GM18907 (cell line): ENCODE data around the gene KCP.

Source experiments
- ATAC-seq: cut with Tn5 transposase; IDR thresholded peaks from one replicate; pipeline ENCODE4 v1.9.1; 2021; ENCODE audit warnings: mild to moderate bottlenecking, moderate library complexity; ENCODE audit not compliant: unreplicated experiment

Gene KCP

DNA sequence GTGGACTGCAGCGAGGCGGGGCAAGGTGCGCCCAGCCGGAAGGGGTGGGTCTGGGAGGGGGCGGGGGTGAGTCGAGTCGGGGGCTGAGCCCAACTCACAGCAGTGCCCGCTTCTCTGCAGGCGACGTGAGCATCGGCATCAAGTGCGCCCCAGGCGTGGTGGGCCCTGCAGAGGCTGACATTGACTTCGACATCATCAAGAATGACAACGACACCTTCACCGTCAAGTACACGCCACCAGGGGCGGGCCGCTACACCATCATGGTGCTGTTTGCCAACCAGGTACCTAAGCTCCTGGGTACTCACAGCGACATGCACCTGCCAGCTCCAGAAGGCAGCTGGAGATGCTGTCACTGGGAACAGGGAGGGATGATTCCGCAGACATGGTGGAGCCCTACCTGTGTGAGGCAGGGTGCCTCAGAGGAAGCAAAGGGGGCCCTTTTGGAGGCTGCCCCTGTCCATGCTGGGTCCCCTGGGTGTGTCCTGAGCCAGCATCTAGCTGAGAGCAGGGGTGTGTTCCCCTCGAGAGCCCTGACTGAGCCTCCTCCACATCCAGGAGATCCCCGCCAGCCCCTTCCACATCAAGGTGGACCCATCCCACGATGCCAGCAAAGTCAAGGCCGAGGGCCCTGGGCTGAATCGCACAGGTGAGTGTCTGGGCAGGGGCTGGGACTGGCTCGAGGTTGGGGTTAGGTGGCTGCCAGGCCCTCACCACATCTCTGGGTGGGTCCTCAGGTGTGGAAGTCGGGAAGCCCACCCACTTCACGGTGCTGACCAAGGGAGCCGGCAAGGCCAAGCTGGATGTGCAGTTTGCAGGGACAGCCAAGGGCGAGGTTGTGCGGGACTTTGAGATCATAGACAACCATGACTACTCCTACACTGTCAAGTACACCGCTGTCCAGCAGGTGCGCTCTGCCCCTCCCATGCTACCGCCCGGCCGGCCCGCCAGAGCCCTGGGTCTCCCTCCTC, 67.6 kb downstream of the KCP start:
- ATAC-seq, result no peak

DNA sequence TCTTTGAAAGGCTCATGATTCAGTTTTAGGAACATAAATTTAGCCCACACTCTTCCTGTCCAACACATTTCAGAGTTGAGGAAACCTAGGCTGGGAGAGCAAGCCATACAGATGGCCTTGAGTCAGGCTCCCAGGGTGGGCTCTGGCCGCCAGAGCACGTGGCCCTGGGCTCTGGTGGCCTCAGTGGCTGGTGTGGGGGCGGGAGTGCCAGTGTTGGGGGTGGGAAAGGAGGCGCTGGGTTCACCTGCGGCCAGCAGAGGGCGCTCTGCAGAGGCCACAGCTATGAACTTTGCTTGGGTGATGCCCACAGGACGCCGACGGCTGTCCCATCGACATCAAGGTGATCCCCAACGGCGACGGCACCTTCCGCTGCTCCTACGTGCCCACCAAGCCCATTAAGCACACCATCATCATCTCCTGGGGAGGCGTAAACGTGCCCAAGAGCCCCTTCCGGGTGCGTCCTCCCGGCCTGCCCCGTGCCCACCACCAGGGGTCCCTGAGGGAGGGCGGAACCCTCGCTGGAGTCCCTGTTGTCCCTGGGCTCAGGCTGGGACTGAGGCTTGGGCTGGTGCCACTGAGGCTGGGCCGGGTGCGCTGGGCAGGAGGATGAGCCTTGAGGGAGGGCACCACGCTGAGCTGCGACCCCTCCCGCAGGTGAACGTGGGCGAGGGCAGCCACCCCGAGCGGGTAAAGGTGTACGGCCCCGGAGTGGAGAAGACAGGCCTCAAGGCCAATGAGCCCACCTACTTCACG, 68.4 kb downstream of the KCP start:
- ATAC-seq, result no peak

- ATAC-seq, result no peak
Measured at GRCh38 chr7:128841171-128841690, 69.3 kb downstream of the KCP start.

GRCh38 chr7:128840326-128841170, 70.0 kb downstream of the KCP start:
- no peak for ATAC-seq

DNA sequence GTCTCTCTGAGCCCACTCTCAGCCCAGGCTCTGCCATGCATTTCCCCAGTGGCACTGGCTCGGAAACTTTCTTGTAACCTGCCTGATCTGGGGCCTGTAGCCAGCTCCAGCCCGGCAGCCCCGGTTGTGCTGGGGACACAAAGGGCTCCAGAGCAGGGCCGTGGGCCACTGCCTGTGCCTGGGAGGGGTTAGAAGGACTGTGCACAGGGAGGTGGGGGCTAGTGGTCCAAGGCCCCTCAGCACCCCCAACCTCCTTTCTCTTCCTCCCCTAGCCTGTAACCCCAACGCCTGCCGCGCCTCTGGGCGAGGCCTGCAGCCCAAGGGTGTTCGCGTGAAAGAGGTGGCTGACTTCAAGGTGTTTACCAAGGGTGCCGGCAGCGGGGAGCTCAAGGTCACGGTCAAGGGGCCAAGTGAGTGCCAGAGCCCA, 70.7 kb downstream of the KCP start:
- no peak for ATAC-seq

- no peak for ATAC-seq
Measured at GRCh38 chr7:128838981-128839731, 71.4 kb downstream of the KCP start.

DNA sequence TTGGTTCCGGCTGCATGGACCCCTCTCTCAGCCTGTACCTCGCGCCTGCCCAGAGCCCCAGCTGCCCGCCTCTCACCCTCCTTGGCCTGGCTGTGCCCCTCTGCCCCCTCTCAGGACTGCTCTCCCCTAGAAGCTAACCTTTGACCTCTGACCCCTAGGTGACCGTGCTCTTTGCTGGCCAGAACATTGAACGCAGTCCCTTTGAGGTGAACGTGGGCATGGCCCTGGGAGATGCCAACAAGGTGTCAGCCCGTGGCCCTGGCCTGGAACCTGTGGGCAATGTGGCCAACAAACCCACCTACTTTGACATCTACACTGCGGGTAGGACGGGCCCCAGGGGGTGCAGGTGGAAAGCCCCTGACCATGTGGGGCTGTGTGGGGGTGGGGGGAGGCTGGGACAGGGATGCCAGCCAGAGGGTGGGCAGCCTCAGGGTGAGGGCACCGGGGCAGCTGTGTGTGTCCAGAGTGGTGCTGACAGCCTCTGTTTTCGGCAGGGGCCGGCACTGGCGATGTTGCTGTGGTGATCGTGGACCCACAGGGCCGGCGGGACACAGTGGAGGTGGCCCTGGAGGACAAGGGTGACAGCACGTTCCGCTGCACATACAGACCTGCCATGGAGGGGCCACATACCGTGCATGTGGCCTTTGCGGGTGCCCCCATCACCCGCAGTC, 72.3 kb downstream of the KCP start:
- no peak for ATAC-seq

- ATAC-seq, result no peak
Measured at GRCh38 chr7:128837521-128837921, 73.0 kb downstream of the KCP start.

GRCh38 chr7:128836729-128837348, 73.7 kb downstream of the KCP start:
- no peak for ATAC-seq

- no peak for ATAC-seq
Measured at GRCh38 chr7:128835790-128836641, 74.5 kb downstream of the KCP start.

- no peak for ATAC-seq
Measured at GRCh38 chr7:128835231-128835751, 75.2 kb downstream of the KCP start.

GRCh38 chr7:128833946-128834325, 76.6 kb downstream of the KCP start:
- no peak for ATAC-seq

- no peak for ATAC-seq
Measured at GRCh38 chr7:128833148-128833945, 77.2 kb downstream of the KCP start.

GRCh38 chr7:128832880-128833147, 77.7 kb downstream of the KCP start:
- no peak for ATAC-seq

DNA sequence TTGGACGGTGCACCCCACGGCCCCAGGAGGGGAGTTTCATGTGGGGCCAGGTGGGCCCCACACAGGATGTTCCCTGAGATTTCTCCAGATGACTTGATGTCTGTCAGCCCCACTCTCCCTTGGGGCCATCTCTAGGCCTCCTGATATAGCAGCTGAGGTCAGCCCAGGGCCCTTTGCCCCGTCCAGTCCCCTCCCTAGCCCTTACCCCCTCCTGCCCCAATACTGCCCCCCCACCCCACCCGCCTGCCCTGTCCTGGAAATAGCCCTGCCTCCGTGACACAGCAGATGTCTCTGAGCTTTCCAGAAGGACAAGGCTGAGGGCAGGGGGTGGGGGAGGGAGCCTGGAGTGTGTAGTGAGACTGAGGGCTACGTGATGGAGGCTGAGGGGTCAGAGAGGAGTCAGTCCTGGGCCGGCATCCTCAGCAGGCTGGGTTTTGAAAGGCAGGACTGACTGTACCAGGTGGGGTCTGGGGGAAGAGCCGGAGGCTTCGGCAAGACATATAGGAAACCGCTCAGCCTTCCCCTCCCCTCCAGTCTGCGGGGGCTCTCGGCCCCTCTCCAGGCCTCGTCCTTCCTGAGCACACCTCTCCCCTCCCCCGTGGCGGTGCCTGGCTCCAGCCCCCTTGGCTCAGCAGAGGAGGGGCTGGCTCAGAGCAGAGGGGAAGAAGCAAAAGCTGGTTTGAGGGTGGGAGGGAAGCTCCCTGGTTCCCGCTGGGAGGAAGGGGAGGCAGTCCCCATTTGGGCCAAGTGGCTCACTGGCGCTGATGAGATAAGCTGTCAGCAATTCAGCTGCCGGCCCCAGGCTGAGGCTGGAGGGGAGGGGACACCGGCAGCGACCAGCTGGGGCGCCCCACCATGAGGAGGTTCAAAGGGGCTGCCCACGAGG, 78.3 kb downstream of the KCP start:
- ATAC-seq, result no peak

GRCh38 chr7:128831178-128831993, 79.1 kb downstream of the KCP start:
- ATAC-seq, result no peak
